HG03108 (cell line): ENCODE results near the gene DOK7.

ENCODE experiments used
- ATAC-seq: cut with Tn5 transposase; IDR thresholded peaks from one replicate; pipeline ENCODE4 v1.9.1; 2021; ENCODE audit warnings: moderate library complexity; ENCODE audit not compliant: unreplicated experiment

Gene DOK7

GRCh38 chr4:3473996-3474765 is 11.1 kb downstream of the DOK7 start:
- no peak for ATAC-seq

GRCh38 chr4:3475041-3475712 is 12.1 kb downstream of the DOK7 start:
- ATAC-seq, result no peak

GRCh38 chr4:3475713-3476260 is 12.7 kb downstream of the DOK7 start:
- ATAC-seq, result no peak

- no peak for ATAC-seq
Observed at GRCh38 chr4:3476341-3476747, 13.2 kb downstream of the DOK7 start.

- no peak for ATAC-seq
Observed at GRCh38 chr4:3476936-3477749, 14.0 kb downstream of the DOK7 start.

- ATAC-seq, result no peak
Observed at GRCh38 chr4:3477750-3478430, 14.8 kb downstream of the DOK7 start.

GRCh38 chr4:3478446-3479357 is 15.6 kb downstream of the DOK7 start:
- no peak for ATAC-seq

- no peak for ATAC-seq
Observed at GRCh38 chr4:3479358-3480101, 16.4 kb downstream of the DOK7 start.

- ATAC-seq, result no peak
Observed at GRCh38 chr4:3480528-3481112, 17.5 kb downstream of the DOK7 start.

- ATAC-seq, result no peak
Observed at GRCh38 chr4:3481113-3481531, 18.0 kb downstream of the DOK7 start.

GRCh38 chr4:3481783-3482393 is 18.8 kb downstream of the DOK7 start:
- no peak for ATAC-seq

GRCh38 chr4:3482707-3483106 is 19.6 kb downstream of the DOK7 start:
- no peak for ATAC-seq

- no peak for ATAC-seq
Observed at GRCh38 chr4:3483471-3483921, 20.4 kb downstream of the DOK7 start.

- ATAC-seq, result no peak
Observed at GRCh38 chr4:3484057-3484973, 21.2 kb downstream of the DOK7 start.

- no peak for ATAC-seq
Observed at GRCh38 chr4:3485011-3485791, 22.1 kb downstream of the DOK7 start.

- no peak for ATAC-seq
Observed at GRCh38 chr4:3485886-3486540, 22.9 kb downstream of the DOK7 start.
